ENCODE data around the gene TYW3. TPM values are rescaled to one million over a fixed set of nuclear protein-coding genes. Genes with fewer than 3 reads are reported as not detected.

TYW3 gene
- total and polyA plus RNA-seq, 2 of the 8 experiments (the other 6 are each of a cell fraction or from before 2014, with no cell fraction given), result 6.9 to 31.4 TPM

- TF ChIP-seq RNF2 (IDR thresholded peaks at IDR 0.05; ENCODE audit: borderline replicate concordance, low read depth, low read length, missing control alignments, poor library complexity, severe bottlenecking) (no peak), CREB1 (IDR thresholded peaks at IDR 0.05) (no peak), SIX5 (IDR thresholded peaks at IDR 0.05; ENCODE audit: low read depth, low read length) (no peak), SUZ12 (IDR thresholded peaks at IDR 0.05; ENCODE audit: low read length) (no peak), MAX (IDR thresholded peaks at IDR 0.05) (no peak), NRF1 (IDR thresholded peaks at IDR 0.05; ENCODE audit: low read depth, low read length) (no peak)
Measured at GRCh38 chr1:74686928-74687327, 46.0 kb upstream of the TYW3 start (continued).
